ENCODE data around the gene GRIK3. TPM values are rescaled to one million over a fixed set of nuclear protein-coding genes. Genes with fewer than 3 reads are reported as not detected.
A peak's percentile ranks its signal among the peaks of the same experiment; 100 is the strongest.

The GRIK3 gene
- total RNA-seq, 2 donors from 2014 or later = 0.30 to 0.55 TPM

DNA sequence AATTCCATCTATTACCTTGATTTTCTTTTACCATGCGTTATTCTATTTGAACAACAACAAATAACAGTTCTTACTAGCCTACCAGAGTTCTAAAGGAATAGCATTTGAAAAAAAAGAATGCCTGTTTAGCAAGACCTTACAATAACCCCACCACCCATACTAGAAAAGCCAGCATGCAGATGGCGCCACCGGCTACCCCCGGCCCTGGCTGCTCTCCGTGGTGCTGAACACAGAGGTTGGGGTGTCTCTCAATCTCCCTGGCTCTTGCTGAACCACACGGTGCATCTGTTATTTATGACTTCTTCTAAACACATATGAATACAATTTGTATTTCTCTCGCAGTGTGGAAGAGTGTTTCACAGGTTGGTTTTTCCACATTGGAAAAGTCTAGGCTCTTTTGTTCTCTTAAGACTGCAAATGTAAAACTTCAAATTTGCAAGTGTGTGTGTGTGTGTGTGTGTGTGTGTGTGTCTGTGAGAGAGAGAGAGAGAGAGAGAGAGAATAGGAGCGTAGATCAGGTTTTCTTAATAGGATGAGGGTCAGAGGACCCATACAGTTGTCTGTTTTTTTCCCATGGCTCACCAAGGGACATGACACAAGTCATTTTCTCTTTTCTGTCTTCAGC is 13.6 kb downstream of the GRIK3 start:
- H3K27ac ChIP-seq = no peak overlapping the region
- no peaks in the 10 kb centered on the region for H3K4me1 ChIP-seq
- no peak for DNase-seq (ENCODE audit: low spot score)
- no peaks in the 10 kb centered on the region for H3K36me3 ChIP-seq
- no peak overlapping the region for H3K4me3 ChIP-seq
- TF ChIP-seq, protein P1, sequence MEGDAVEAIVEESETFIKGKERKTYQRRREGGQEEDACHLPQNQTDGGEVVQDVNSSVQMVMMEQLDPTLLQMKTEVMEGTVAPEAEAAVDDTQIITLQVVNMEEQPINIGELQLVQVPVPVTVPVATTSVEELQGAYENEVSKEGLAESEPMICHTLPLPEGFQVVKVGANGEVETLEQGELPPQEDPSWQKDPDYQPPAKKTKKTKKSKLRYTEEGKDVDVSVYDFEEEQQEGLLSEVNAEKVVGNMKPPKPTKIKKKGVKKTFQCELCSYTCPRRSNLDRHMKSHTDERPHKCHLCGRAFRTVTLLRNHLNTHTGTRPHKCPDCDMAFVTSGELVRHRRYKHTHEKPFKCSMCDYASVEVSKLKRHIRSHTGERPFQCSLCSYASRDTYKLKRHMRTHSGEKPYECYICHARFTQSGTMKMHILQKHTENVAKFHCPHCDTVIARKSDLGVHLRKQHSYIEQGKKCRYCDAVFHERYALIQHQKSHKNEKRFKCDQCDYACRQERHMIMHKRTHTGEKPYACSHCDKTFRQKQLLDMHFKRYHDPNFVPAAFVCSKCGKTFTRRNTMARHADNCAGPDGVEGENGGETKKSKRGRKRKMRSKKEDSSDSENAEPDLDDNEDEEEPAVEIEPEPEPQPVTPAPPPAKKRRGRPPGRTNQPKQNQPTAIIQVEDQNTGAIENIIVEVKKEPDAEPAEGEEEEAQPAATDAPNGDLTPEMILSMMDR (IDR thresholded peaks at IDR 0.05) = peak in 1 of 2 donors; percentile 28
- no peaks in the 10 kb centered on the region for H3K27me3 ChIP-seq
- no peaks in the 10 kb centered on the region for H3K9me3 ChIP-seq

DNA sequence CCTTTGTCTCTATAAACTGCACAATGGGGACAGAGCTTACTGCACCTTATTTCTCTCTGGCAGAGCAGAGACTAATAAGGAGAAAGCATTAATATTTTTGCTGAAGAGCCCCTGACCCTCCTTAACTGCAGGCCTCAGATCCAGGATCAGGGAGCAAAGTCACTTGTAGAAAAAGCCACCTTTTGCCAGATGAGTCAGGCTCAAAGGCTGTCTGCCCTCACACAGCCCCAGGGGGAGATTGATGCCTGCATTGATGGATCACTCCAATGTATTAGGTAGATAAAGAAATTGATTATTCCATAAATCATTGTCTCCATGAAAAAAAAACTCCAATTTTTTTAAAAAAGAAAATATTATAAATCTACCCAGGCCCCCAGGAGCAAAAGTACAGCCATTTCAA is 15.8 kb downstream of the GRIK3 start:
- Histone ChIP-seq H3K4me1 (no peaks in the 10 kb centered on the region), H3K36me3 (no peaks in the 10 kb centered on the region), H3K9me3 (no peaks in the 10 kb centered on the region), H3K4me3 (no peak overlapping the region), H3K27ac (no peak overlapping the region), H3K27me3 (no peaks in the 10 kb centered on the region)
- DNase-seq (ENCODE audit: low spot score) = no peak
- TF ChIP-seq, protein P1 (IDR thresholded peaks at IDR 0.05) = no peak

GRCh38 chr1:37017720-37018119 is 16.6 kb downstream of the GRIK3 start:
- no peaks in the 10 kb centered on the region for H3K9me3 ChIP-seq
- TF ChIP-seq, protein P1 (IDR thresholded peaks at IDR 0.05) = no peak
- H3K27ac ChIP-seq = no peak overlapping the region
- H3K27me3 ChIP-seq = no peaks in the 10 kb centered on the region
- H3K4me3 ChIP-seq = no peak overlapping the region
- H3K4me1 ChIP-seq = no peaks in the 10 kb centered on the region
- H3K36me3 ChIP-seq = no peaks in the 10 kb centered on the region
- no peak for DNase-seq (ENCODE audit: low spot score)

- Histone ChIP-seq H3K27me3 (no peaks in the 10 kb centered on the region), H3K27ac (no peak overlapping the region), H3K4me3 (no peak overlapping the region), H3K9me3 (no peaks in the 10 kb centered on the region), H3K4me1 (no peaks in the 10 kb centered on the region), H3K36me3 (no peaks in the 10 kb centered on the region)
- no peak for DNase-seq (ENCODE audit: low spot score)
- TF ChIP-seq, protein P1 (IDR thresholded peaks at IDR 0.05) = no peak
Measured at GRCh38 chr1:37016121-37016520, 18.2 kb downstream of the GRIK3 start.

DNA sequence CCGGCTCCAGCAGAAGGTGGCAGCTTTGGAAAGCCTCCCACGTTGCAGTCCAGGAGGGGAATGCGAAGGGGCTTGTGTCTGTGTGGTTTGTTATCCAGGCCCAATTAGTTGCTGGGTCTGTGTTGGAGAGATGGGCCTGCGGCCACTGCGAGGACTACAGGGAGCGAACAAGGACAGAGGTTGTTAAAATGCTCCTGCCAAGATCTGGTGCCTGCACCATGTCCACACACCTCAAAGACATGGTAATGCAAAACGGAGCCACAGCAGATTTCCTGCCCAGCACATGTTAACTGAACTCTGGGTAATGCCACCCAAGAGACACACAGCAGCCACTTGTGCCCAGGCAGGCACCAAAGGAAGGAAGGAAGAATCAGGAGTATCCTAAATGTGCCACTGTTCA is 18.6 kb downstream of the GRIK3 start:
- no peaks in the 10 kb centered on the region for H3K27me3 ChIP-seq
- no peak overlapping the region for H3K27ac ChIP-seq
- H3K4me1 ChIP-seq = no peaks in the 10 kb centered on the region
- DNase-seq (ENCODE audit: low spot score) = no peak
- no peaks in the 10 kb centered on the region for H3K36me3 ChIP-seq
- no peak overlapping the region for H3K4me3 ChIP-seq
- TF ChIP-seq, protein P1 (IDR thresholded peaks at IDR 0.05) = no peak
- H3K9me3 ChIP-seq = no peaks in the 10 kb centered on the region

- no peaks in the 10 kb centered on the region for H3K9me3 ChIP-seq
- TF ChIP-seq, protein P1 (IDR thresholded peaks at IDR 0.05) = no peak
- DNase-seq (ENCODE audit: low spot score) = no peak
- no peaks in the 10 kb centered on the region for H3K27me3 ChIP-seq
- no peaks in the 10 kb centered on the region for H3K36me3 ChIP-seq
- no peak overlapping the region for H3K4me3 ChIP-seq
- no peaks in the 10 kb centered on the region for H3K4me1 ChIP-seq
- no peak overlapping the region for H3K27ac ChIP-seq
Measured at GRCh38 chr1:37012226-37012625, 22.1 kb downstream of the GRIK3 start.
